Nephron (organoid): ENCODE measurements around the gene HIC1.

Experiments used
- H3K27ac Mint-ChIP-seq, 3 experiments: 2 replicates each; pipeline ENCODE4 v1.8.0; 2020; ENCODE audit warnings: mixed read lengths in 3 of 3, mild to moderate bottlenecking in 2 of 3, moderate library complexity in 1 of 3
- H3K27me3 Mint-ChIP-seq: 2 replicates; pipeline ENCODE4 v1.8.0; 2021; ENCODE audit warnings: low read depth, mild to moderate bottlenecking, moderate library complexity, mixed read lengths
- H3K36me3 Mint-ChIP-seq: 2 replicates; pipeline ENCODE4 v1.8.0; 2020; ENCODE audit warnings: low read depth, mixed read lengths
- H3K4me1 Mint-ChIP-seq: 2 replicates; pipeline ENCODE4 v1.8.0; 2020; ENCODE audit warnings: mixed read lengths
- H3K4me3 Mint-ChIP-seq, 3 experiments: 2 replicates each; pipeline ENCODE4 v1.8.0; 2020; ENCODE audit warnings: mild to moderate bottlenecking in 3 of 3, mixed read lengths in 3 of 3, moderate library complexity in 2 of 3
- H3K9me3 Mint-ChIP-seq: 2 replicates; pipeline ENCODE4 v1.8.0; 2020; ENCODE audit warnings: mixed read lengths
- TF ChIP-seq, protein P1 (sequence below), 3 experiments: fragments of 200-600 bp; sonication (generic); IDR thresholded peaks; one replicate each; pipeline ENCODE4 v1.5.0; 2021; ENCODE audit warnings: antibody characterized with exemption in 3 of 3; ENCODE audit not compliant: unreplicated experiment in 3 of 3

HIC1 gene

DNA sequence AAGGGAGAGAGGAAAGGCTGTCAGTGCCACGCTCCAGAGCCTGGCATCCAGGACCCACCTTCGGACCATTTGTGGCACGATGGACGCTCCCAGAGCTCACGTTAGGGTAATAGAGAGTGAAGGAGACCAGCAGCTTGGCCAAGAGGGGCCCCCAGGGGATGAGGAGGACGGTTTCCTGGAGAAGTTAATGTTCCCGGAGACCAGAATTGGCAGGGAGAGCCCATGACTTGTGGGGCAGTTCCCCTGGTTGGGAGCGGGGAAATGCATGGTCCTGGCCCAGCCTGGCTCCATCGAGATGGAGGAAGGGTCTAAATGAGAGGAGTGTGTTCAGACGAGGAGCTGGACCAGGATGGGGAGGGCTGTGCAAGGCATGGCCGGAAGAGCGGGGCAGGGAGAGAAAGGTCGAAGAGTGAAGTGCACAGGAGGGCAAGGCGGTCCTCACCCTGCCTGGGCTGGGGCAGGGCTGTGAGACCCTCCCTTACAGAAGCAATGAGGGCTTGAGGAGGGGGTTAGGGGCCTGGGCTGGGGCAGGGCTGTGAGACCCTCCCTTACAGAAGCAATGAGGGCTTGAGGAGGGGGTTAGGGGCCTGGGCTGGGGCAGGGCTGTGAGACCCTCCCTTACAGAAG, 2.9 kb upstream of the HIC1 start:
- Mint-ChIP-seq H3K9me3 (no peaks in the 10 kb centered on the region), H3K27me3 (peaks cover 50% of the 10 kb centered on the region), H3K36me3 (no peaks in the 10 kb centered on the region), H3K4me1 (peaks cover 17% of the 10 kb centered on the region), H3K4me3 (peak overlapping the region; percentile 69 to 75 (median 70)), H3K27ac (no peak overlapping the region)
- TF ChIP-seq, protein P1, sequence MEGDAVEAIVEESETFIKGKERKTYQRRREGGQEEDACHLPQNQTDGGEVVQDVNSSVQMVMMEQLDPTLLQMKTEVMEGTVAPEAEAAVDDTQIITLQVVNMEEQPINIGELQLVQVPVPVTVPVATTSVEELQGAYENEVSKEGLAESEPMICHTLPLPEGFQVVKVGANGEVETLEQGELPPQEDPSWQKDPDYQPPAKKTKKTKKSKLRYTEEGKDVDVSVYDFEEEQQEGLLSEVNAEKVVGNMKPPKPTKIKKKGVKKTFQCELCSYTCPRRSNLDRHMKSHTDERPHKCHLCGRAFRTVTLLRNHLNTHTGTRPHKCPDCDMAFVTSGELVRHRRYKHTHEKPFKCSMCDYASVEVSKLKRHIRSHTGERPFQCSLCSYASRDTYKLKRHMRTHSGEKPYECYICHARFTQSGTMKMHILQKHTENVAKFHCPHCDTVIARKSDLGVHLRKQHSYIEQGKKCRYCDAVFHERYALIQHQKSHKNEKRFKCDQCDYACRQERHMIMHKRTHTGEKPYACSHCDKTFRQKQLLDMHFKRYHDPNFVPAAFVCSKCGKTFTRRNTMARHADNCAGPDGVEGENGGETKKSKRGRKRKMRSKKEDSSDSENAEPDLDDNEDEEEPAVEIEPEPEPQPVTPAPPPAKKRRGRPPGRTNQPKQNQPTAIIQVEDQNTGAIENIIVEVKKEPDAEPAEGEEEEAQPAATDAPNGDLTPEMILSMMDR (IDR thresholded peaks at IDR 0.05; ENCODE audit: unreplicated experiment in 3 of 3) = no peak

DNA sequence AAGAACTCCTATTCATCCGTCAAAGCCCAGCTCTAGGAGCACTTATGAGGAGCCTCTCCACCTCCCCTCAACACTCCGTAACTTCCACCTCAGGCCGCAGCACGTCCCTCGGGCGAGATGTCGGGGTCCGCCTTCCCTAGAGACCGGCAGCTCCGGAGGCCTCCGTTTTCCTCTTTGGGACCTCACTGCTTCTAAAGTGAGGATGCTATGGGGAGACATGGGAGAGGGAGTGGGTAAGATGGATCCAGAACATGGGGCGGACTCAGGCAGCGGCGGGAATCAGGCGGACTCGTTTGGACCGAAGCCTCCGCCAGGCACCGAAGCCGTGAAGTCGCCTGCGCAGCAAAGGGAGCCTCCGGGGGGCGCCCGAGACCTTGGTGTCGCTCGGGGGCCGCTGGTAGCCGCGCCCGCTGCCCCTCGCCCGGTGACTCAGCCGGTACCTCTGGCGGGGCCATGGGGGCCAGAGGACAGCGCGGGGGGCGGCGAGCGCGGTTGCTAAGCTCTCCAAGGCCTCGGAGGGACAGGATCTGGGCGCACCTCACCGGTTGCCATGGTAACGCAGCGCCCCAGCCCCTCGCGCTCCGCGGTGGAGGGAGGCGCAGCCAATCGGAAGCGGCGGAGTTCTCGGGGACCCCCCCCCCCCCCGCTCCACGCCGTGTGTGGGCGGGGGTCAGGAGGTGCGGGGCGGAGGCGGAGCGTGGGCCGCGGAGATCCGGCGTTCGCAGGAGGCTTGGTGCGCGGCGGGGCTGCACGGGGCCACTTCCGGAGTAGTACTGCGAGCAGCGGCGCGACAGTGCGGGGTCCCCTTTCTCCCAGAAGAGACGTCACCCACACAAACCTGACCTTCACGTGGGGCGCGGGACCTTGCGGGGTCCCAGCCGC, 1.3 kb upstream of the HIC1 start:
- TF ChIP-seq, protein P1 (IDR thresholded peaks at IDR 0.05; ENCODE audit: unreplicated experiment in 3 of 3) = peak; percentile 54 to 56 (median 55)
- peaks cover 50% of the 10 kb centered on the region for H3K27me3 Mint-ChIP-seq
- H3K4me1 Mint-ChIP-seq = peaks cover 17% of the 10 kb centered on the region
- no peaks in the 10 kb centered on the region for H3K9me3 Mint-ChIP-seq
- H3K36me3 Mint-ChIP-seq = no peaks in the 10 kb centered on the region
- H3K4me3 Mint-ChIP-seq = peak overlapping the region; percentile 81 to 91 (median 90)
- peak overlapping the region; percentile 85 to 96 (median 88) for H3K27ac Mint-ChIP-seq

DNA sequence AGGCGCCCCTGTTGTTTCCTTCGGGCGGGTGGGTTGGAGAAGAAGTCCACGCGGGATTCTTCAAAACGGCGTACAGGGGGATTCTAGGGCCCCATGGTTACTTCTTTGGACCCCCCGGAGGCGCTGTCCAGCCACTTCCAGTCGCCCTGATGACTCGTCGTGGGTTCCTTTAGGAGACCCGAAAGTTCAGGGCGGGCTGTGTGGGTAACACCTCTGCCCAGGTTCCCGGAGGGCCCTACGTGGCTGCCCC, 716 bp upstream of the HIC1 start:
- TF ChIP-seq, protein P1 (IDR thresholded peaks at IDR 0.05; ENCODE audit: unreplicated experiment in 3 of 3) = no peak
- H3K27me3 Mint-ChIP-seq = peaks cover 45% of the 10 kb centered on the region
- H3K27ac Mint-ChIP-seq = peak overlapping the region; percentile 85 to 96 (median 88)
- no peaks in the 10 kb centered on the region for H3K9me3 Mint-ChIP-seq
- peaks cover 15% of the 10 kb centered on the region for H3K4me1 Mint-ChIP-seq
- H3K4me3 Mint-ChIP-seq = peak overlapping the region; percentile 81 to 91 (median 90)
- H3K36me3 Mint-ChIP-seq = no peaks in the 10 kb centered on the region

DNA sequence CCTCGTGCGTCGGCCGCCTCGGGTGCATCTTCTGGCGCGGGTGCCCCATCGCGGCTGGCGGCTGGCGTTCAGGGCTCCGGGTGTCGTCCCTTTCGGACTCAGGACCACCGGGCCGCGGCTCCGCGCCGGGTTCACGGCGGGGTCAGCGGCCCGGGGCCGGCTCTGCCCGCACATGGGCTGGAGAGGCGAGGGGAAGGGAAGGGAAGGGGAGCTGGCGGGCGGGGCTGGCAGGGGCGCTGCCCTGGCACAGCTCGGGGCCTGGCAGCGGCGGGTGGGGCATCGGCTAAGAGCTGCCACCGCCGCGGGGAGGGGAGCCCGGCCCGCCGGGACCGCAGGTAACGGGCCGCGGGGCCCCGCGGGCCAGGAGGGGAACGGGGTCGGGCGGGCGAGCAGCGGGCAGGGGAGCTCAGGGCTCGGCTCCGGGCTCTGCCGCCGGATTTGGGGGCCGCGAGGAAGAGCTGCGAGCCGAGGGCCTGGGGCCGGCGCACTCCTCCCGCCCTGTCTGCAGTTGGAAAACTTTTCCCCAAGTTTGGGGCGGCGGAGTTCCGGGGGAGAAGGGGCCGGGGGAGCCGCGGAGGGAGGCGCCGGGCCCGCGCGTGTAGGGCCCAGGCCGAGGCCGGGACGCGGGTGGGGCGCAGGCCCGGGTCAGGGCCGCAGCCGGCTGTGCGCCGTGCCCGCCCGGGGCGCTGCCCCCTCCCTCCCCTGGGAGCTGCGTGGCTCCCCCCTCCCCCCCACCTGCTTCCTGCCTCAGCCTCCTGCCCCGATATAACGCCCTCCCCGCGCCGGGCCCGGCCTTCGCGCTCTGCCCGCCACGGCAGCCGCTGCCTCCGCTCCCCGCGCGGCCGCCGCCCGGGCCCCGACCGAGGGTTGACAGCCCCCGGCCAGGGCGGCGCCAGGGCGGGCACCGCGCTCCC, 646 bp downstream of the HIC1 start:
- peak overlapping the region in 2 of 3 experiments; percentile 76 to 92 for H3K27ac Mint-ChIP-seq
- H3K4me1 Mint-ChIP-seq = peaks cover 25% of the 10 kb centered on the region
- peak overlapping the region; percentile 78 to 85 (median 83) for H3K4me3 Mint-ChIP-seq
- H3K27me3 Mint-ChIP-seq = peaks cover 57% of the 10 kb centered on the region
- peaks cover 13% of the 10 kb centered on the region for H3K36me3 Mint-ChIP-seq
- TF ChIP-seq, protein P1 (IDR thresholded peaks at IDR 0.05; ENCODE audit: unreplicated experiment in 3 of 3) = no peak
- no peaks in the 10 kb centered on the region for H3K9me3 Mint-ChIP-seq

DNA sequence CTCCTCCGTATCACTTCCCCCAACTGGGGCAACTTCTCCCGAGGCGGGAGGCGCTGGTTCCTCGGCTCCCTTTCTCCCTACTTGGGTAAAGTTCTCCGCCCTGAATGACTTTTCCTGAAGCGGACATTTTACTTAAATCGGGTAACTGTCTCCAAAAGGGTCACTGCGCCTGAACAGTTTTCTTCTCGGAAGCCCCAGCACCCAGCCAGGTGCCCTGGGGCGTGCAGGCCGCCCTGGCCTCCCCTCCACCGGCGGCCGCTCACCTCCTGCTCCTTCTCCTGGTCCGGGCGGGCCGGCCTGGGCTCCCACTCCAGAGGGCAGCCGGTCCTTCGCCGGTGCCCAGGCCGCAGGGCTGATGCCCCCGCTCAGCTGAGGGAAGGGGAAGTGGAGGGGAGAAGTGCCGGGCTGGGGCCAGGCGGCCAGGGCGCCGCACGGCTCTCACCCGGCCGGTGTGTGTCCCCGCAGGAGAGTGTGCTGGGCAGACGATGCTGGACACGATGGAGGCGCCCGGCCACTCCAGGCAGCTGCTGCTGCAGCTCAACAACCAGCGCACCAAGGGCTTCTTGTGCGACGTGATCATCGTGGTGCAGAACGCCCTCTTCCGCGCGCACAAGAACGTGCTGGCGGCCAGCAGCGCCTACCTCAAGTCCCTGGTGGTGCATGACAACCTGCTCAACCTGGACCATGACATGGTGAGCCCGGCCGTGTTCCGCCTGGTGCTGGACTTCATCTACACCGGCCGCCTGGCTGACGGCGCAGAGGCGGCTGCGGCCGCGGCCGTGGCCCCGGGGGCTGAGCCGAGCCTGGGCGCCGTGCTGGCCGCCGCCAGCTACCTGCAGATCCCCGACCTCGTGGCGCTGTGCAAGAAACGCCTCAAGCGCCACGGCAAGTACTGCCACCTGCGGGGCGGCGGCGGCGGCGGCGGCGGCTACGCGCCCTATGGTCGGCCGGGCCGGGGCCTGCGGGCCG, 1.6 kb downstream of the HIC1 start:
- Mint-ChIP-seq H3K27me3 (peaks cover 64% of the 10 kb centered on the region), H3K27ac (peak overlapping the region; percentile 47 to 92 (median 80)), H3K36me3 (peaks cover 23% of the 10 kb centered on the region), H3K9me3 (no peaks in the 10 kb centered on the region), H3K4me3 (peak overlapping the region; percentile 78 to 85 (median 85)), H3K4me1 (peaks cover 30% of the 10 kb centered on the region)
- TF ChIP-seq, protein P1 (IDR thresholded peaks at IDR 0.05; ENCODE audit: unreplicated experiment in 3 of 3) = no peak
